H1 (cell line): Measurements from ENCODE around the gene PTPRC. TPM values are rescaled to one million over a fixed set of nuclear protein-coding genes. Genes with fewer than 3 reads are reported as not detected.

Source experiments
- CTCF ChIA-PET: fragments of 300-600 bp; sonication (Branson Sonifier 250); formaldehyde crosslinking; loops from one replicate; lab custom pipeline; 2021; ENCODE audit not compliant: partially characterized antibody; lab: Charles Lee
- POLR2A ChIA-PET: fragments of 300-600 bp; sonication (Branson Sonifier 250); formaldehyde crosslinking; loops from one replicate; lab custom pipeline; 2021; ENCODE audit warnings: inconsistent platforms; ENCODE audit not compliant: partially characterized antibody; lab: Charles Lee
- DNase-seq, 2 experiments: peaks; one replicate each; pipeline versions ENCODE4 v3.0.0 to v3.0.0-alpha.2; 2010 to 2022; ENCODE audit warnings: low spot score in 2 of 2, low read depth in 1 of 2, mixed read lengths in 1 of 2
- FAIRE-seq: peaks from 2 replicates; lab custom pipeline; 2011; peaks lifted over from hg19 to GRCh38; lab: Jason Lieb, UNC
- H2AFZ ChIP-seq: 2 replicates; pipeline ENCODE4 v1.8.1; 2012; ENCODE audit warnings: low read length, inconsistent platforms
- H2AK5ac ChIP-seq: 2 replicates; pipeline ENCODE4 v1.6.1; 2013; ENCODE audit warnings: low read depth, low read length
- H2BK120ac ChIP-seq: replicated peaks from 2 replicates; pipeline ENCODE3; 2013; ENCODE audit warnings: low read depth, low read length, inconsistent platforms
- H2BK12ac ChIP-seq: 2 replicates; pipeline ENCODE4 v1.6.1; 2013; ENCODE audit warnings: low read depth, low read length
- H2BK15ac ChIP-seq: 2 replicates; pipeline ENCODE4 v1.6.1; 2013; ENCODE audit warnings: low read length
- H2BK20ac ChIP-seq: 2 replicates; pipeline ENCODE4 v1.6.1; 2013; ENCODE audit warnings: low read length
- H2BK5ac ChIP-seq: 2 replicates; pipeline ENCODE4 v1.6.1; 2013; ENCODE audit warnings: low read depth, low read length
- H3K14ac ChIP-seq: 2 replicates; pipeline ENCODE4 v1.6.1; 2013; ENCODE audit warnings: inconsistent platforms; ENCODE audit not compliant: insufficient read length
- H3K18ac ChIP-seq: 2 replicates; pipeline ENCODE4 v1.6.1; 2013; ENCODE audit warnings: low read length; ENCODE audit errors: extremely low read depth
- H3K23ac ChIP-seq: 2 replicates; pipeline ENCODE4 v1.6.1; 2013; ENCODE audit warnings: inconsistent platforms; ENCODE audit not compliant: insufficient read length
- H3K23me2 ChIP-seq: 2 replicates; pipeline ENCODE4 v1.6.1; 2013; ENCODE audit warnings: low read depth, low read length
- H3K27ac ChIP-seq: 2 replicates; pipeline ENCODE4 v1.6.1; 2011; ENCODE audit warnings: low read depth, low read length, inconsistent platforms
- H3K27me3 ChIP-seq, 4 experiments: replicated peaks in 1 of 4; 1 replicate in 1 of 4; 2 replicates in 3 of 4; pipeline versions ENCODE4 v1.6.1 to v1.8.1; 2011 to 2013; ENCODE audit warnings: low read length in 3 of 4, mild to moderate bottlenecking in 3 of 4, inconsistent platforms in 2 of 4, mixed read lengths in 2 of 4, moderate library complexity in 1 of 4; ENCODE audit not compliant: control insufficient read depth in 3 of 4, insufficient read depth in 3 of 4; ENCODE audit errors: extremely low read depth in 1 of 4
- H3K36me3 ChIP-seq, 4 experiments: 2 replicates each; pipeline versions ENCODE4 v1.6.1 to v1.8.1; 2011 to 2013; ENCODE audit warnings: mild to moderate bottlenecking in 4 of 4, low read length in 3 of 4, moderate library complexity in 2 of 4, control low read depth in 1 of 4, inconsistent platforms in 1 of 4; ENCODE audit not compliant: insufficient read depth in 4 of 4, control insufficient read depth in 2 of 4
- H3K4ac ChIP-seq: replicated peaks from 2 replicates; pipeline ENCODE3; 2013; ENCODE audit warnings: low read length, low read depth, mixed read lengths, inconsistent platforms; ENCODE audit not compliant: insufficient read length
- H3K4me1 ChIP-seq, 4 experiments: replicated peaks in 1 of 4; 1 replicate in 1 of 4; 2 replicates in 3 of 4; pipeline versions ENCODE4 v1.6.1 to v1.8.1; 2011 to 2013; ENCODE audit warnings: low read length in 3 of 4, inconsistent platforms in 2 of 4, mixed read lengths in 1 of 4; ENCODE audit not compliant: insufficient read depth in 4 of 4, control insufficient read depth in 3 of 4
- H3K4me2 ChIP-seq, 2 experiments: 2 replicates each; pipeline versions ENCODE4 v1.6.1 to v1.8.1; 2011 to 2013; ENCODE audit warnings: low read depth in 2 of 2, low read length in 2 of 2, control low read depth in 1 of 2, inconsistent platforms in 1 of 2, mild to moderate bottlenecking in 1 of 2; ENCODE audit not compliant: insufficient read depth in 1 of 2
- H3K4me3 ChIP-seq, 4 experiments: fragments of 200-600, 300-600 bp in 1 of 4; sonication (generic), shearing (Covaris generic), sonication (Bioruptor Twin) in 1 of 4; 2 replicates each; pipeline versions ENCODE4 v1.5.1 to v1.8.1; 2011 to 2016; ENCODE audit warnings: low read length in 4 of 4, low read depth in 3 of 4, control low read depth in 2 of 4, inconsistent platforms in 2 of 4, mild to moderate bottlenecking in 2 of 4, mixed read lengths in 1 of 4, moderate library complexity in 1 of 4; ENCODE audit not compliant: insufficient read depth in 2 of 4; ENCODE audit errors: extremely low read depth in 1 of 4
- H3K56ac ChIP-seq: replicated peaks from 2 replicates; pipeline ENCODE3; 2013; ENCODE audit warnings: low read depth, mild to moderate bottlenecking, mixed read lengths, low read length, inconsistent platforms; ENCODE audit not compliant: insufficient read length
- H3K79me1 ChIP-seq: 2 replicates; pipeline ENCODE4 v1.6.1; 2013; ENCODE audit warnings: low read depth, low read length, control low read depth
- H3K79me2 ChIP-seq, 2 experiments: 2 replicates each; pipeline versions ENCODE4 v1.6.1 to v1.8.1; 2012 to 2013; ENCODE audit warnings: low read length in 2 of 2, mild to moderate bottlenecking in 2 of 2, inconsistent platforms in 1 of 2; ENCODE audit not compliant: insufficient read depth in 2 of 2, control insufficient read depth in 1 of 2
- H3K9ac ChIP-seq, 4 experiments: replicated peaks in 1 of 4; 1 replicate in 1 of 4; 2 replicates in 3 of 4; pipeline versions ENCODE4 v1.6.1 to v1.8.1; 2011 to 2013; ENCODE audit warnings: low read depth in 3 of 4, low read length in 3 of 4, control low read depth in 2 of 4, mild to moderate bottlenecking in 2 of 4, moderate library complexity in 2 of 4, inconsistent platforms in 1 of 4; ENCODE audit errors: extremely low read depth in 1 of 4
- H3K9me3 ChIP-seq, 2 experiments: 2 replicates each; pipeline versions ENCODE4 v1.6.1 to v1.8.1; 2012 to 2013; ENCODE audit warnings: mild to moderate bottlenecking in 2 of 2, moderate library complexity in 2 of 2, control low read depth in 1 of 2, inconsistent platforms in 1 of 2, low read depth in 1 of 2, low read length in 1 of 2, mixed read lengths in 1 of 2; ENCODE audit not compliant: insufficient read depth in 2 of 2
- H4K20me1 ChIP-seq, 2 experiments: replicated peaks in 1 of 2; 2 replicates each; pipeline versions ENCODE3 to v1.8.1; 2011 to 2013; ENCODE audit warnings: inconsistent platforms in 2 of 2, low read length in 2 of 2, mild to moderate bottlenecking in 1 of 2; ENCODE audit not compliant: insufficient read depth in 2 of 2, control insufficient read depth in 1 of 2
- H4K5ac ChIP-seq: 2 replicates; pipeline ENCODE4 v1.6.1; 2013; ENCODE audit warnings: low read length, low read depth, mixed read lengths, inconsistent platforms; ENCODE audit not compliant: insufficient read length
- H4K8ac ChIP-seq: 2 replicates; pipeline ENCODE4 v1.8.0; 2013; ENCODE audit warnings: mild to moderate bottlenecking, moderate library complexity, low read length, inconsistent platforms; ENCODE audit not compliant: insufficient read depth; ENCODE audit errors: extremely low read depth
- H4K91ac ChIP-seq: replicated peaks from 2 replicates; pipeline ENCODE3; 2013; ENCODE audit warnings: low read length, mixed read lengths, inconsistent platforms; ENCODE audit not compliant: insufficient read length
- ASH2L ChIP-seq: fragments of 200-600, 300-600 bp; sonication (generic); IDR thresholded peaks from one replicate; pipeline ENCODE4 v1.7.1; 2017; ENCODE audit warnings: low read length
- EP300 ChIP-seq, 2 experiments: IDR thresholded peaks; 1 replicate in 1 of 2; 2 replicates in 1 of 2; pipeline ENCODE4 v1.6.1; 2011 to 2012; ENCODE audit warnings: low read depth in 2 of 2, low read length in 2 of 2, mild to moderate bottlenecking in 2 of 2, borderline replicate concordance in 1 of 2, inconsistent platforms in 1 of 2, moderate library complexity in 1 of 2
- GTF2F1 ChIP-seq: IDR thresholded peaks from 2 replicates; pipeline ENCODE4 v1.6.1; 2012; ENCODE audit warnings: low read depth, low read length, improper control_type of control experiment, borderline replicate concordance
- HDAC6 ChIP-seq: IDR thresholded peaks from one replicate; pipeline ENCODE4 v1.7.1; 2012; ENCODE audit warnings: low read depth, mild to moderate bottlenecking, inconsistent platforms, low read length, moderate library complexity
- SRF ChIP-seq: IDR thresholded peaks from 2 replicates; pipeline ENCODE4 v1.6.1; 2011; ENCODE audit warnings: mild to moderate bottlenecking, low read depth, low read length, moderate library complexity
- TBP ChIP-seq: IDR thresholded peaks from 2 replicates; pipeline ENCODE4 v1.6.1; 2011; ENCODE audit warnings: low read depth, low read length, improper control_type of control experiment
- WGBS, 2 experiments: shearing (Covaris generic) in 1 of 2; methylation state at CpG; one replicate each; pipeline versions ENCODE4 v1.1.6 to v1.1.7; 2013 to 2015; ENCODE audit warnings: low lambda C conversion rate in 2 of 2, mixed read lengths in 2 of 2, inconsistent platforms in 1 of 2, low coverage in 1 of 2, missing lambda C conversion rate in 1 of 2; ENCODE audit not compliant: insufficient replicate concordance in 2 of 2, insufficient coverage in 1 of 2, insufficient read length in 1 of 2; ENCODE audit errors: extremely low coverage in 1 of 2, missing lambda C conversion rate in 1 of 2; 5-methylcytosine and 5-hydroxymethylcytosine counted together
- polyA plus RNA-seq, 7 experiments: library from polyadenylated mRNA; depleted of rRNA in 3 of 7; stranded (reverse) in 5 of 7; unstranded in 2 of 7; fragments of >200 nt in 5 of 7; fragments of 200-250 nt in 2 of 7; gene quantifications; 1 replicate in 5 of 7; 2 replicates in 1 of 7; 4 replicates in 1 of 7; pipeline versions ENCODE4 v1.2.1 to v1.2.3, GENCODE V29; 2011 to 2013; ENCODE audit warnings: missing spikeins in 2 of 7, mixed read lengths in 2 of 7
- total RNA-seq: library from RNA; stranded (reverse); fragmentation: NEBNext Ultra II Directional; extraction: Animal tissue kit (Norgen Biotek cat#: 25700); gene quantifications from 2 replicates; pipeline ENCODE4 v1.2.1, GENCODE V29; 2021

Gene PTPRC
- total and polyA plus RNA-seq, 2 of the 8 experiments (the other 6 are each of a cell fraction or from before 2014, with no cell fraction given): 0.05 TPM; not detected in 1

DNA sequence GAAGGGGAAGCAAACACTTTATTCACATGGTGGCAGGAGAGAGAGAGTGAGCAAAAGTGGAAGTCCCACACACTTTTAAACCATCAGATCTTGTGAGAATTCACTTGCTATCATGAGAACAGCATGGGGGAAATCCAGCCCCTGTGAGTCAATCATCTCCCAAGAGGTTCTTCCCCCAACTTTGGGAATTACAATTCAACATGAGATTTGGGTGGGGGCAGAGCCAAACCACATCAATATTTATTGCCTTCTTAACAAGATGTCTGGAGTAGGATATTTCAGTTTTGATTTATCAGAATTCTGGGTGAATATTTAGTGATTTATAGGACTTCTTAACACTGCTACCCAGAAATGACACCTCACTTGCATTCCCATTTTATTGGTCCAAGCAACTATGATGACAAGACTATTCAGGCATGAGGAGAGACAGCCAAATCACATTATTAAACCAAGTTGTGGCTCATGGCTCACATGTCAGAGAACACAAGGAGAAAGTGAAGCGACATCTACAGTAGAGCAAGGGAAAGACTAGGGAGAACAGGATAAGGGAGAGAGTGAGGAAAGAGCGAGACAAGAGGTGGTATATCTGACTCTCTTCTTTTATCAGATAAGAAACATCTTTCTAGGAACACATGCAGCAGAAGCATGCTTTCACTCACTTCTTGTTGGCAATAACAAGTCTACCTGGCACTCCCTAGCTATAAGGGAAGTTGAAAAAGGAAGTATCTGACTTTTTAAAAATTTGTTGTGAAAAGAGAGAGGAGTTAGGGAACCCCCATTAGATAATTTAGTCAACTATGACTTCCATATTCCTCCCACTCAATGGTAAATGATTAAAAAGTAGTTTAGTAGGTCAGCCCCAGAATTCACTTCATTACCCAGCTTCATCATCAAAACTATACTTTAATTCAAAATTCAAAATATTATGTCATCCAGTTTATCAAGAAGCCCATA lies 36.6 kb upstream of the PTPRC start:
- Histone ChIP-seq H2AK5ac (no peak overlapping the region), H2AFZ (no peak overlapping the region), H3K56ac (no peak overlapping the region), H3K14ac (no peak overlapping the region), H2BK120ac (no peak overlapping the region), H3K23ac (no peak overlapping the region), H2BK5ac (no peak overlapping the region), H4K91ac (no peak overlapping the region), H3K27me3 (no peaks in the 10 kb centered on the region), H3K4me3 (no peak overlapping the region), H3K79me2 (no peaks in the 10 kb centered on the region), H3K79me1 (no peaks in the 10 kb centered on the region), H3K4me2 (no peak overlapping the region), H2BK15ac (no peak overlapping the region), H4K5ac (no peak overlapping the region), H3K27ac (no peak overlapping the region), H2BK20ac (no peak overlapping the region), H3K9me3 (peaks cover 0 to 10% of the 10 kb centered on the region in 2 experiments; a peak in 1 of 4 replicates), H3K4me1 (peaks cover 0 to 5% (median 3%) of the 10 kb centered on the region in 4 experiments; a peak in 2 of 7 replicates), H3K23me2 (no peaks in the 10 kb centered on the region), H3K9ac (no peak overlapping the region), H4K20me1 (no peaks in the 10 kb centered on the region), H3K4ac (no peak overlapping the region), H3K18ac (no peak overlapping the region), H2BK12ac (0 out of 2 replicates have a peak overlapping the region, but pooled peaks have one; percentile 10), H4K8ac (no peak overlapping the region), H3K36me3 (no peaks in the 10 kb centered on the region; a peak in 1 of 8 replicates)
- DNase-seq: no peak
- no peak for FAIRE-seq
- WGBS, 2 experiments: 95% methylated on average over 2 of the region's 2 CpGs; no CpG with 5 or more reads in 1 of the 2 experiments
- CTCF ChIA-PET: no interaction called here
- TF ChIP-seq GTF2F1 (no peak), SRF (no peak), HDAC6 (no peak), TBP (no peak), EP300 (IDR thresholded peaks at IDR 0.05; ENCODE audit: borderline replicate concordance in 1 of 2, low read depth in 2 of 2, low read length in 2 of 2) (no peak), ASH2L (no peak)
- POLR2A ChIA-PET: no interaction called here
